Sigmoid colon (tissue), 7 donors: ENCODE data around the gene CDSN. TPM values are rescaled to one million over a fixed set of nuclear protein-coding genes. Genes with fewer than 3 reads are reported as not detected.

Source experiments
- DNase-seq: peaks from one replicate; pipeline ENCODE4 v3.0.0-alpha.2; 2019
- H3K27ac ChIP-seq, 4 donors: fragments of 200-600 bp; sonication (generic); one replicate each; pipeline ENCODE4 v1.5.1; 2016 to 2019; ENCODE audit warnings: mild to moderate bottlenecking in 1 of 4
- H3K27me3 ChIP-seq, 3 donors: fragments of 200-600 bp; sonication (generic); one replicate each; pipeline ENCODE4 v1.5.1; 2019; ENCODE audit warnings: mild to moderate bottlenecking in 1 of 3
- H3K36me3 ChIP-seq, 4 donors: fragments of 200-600 bp; sonication (generic); one replicate each; pipeline ENCODE4 v1.5.1; 2016 to 2019
- H3K4me1 ChIP-seq, 4 donors: fragments of 200-600 bp; sonication (generic); one replicate each; pipeline ENCODE4 v1.5.1; 2017 to 2019
- H3K4me3 ChIP-seq, 4 donors: fragments of 200-600 bp; sonication (generic); one replicate each; pipeline ENCODE4 v1.5.1; 2017 to 2019; ENCODE audit warnings: mild to moderate bottlenecking in 2 of 4, moderate library complexity in 1 of 4
- H3K9me3 ChIP-seq, 4 donors: fragments of 200-600 bp in 3 of 4; sonication (generic) in 3 of 4; one replicate each; pipeline versions ENCODE4 v1.5.1 to v1.6.1; 2013 to 2019
- CTCF ChIP-seq, 4 experiments: fragments of 450-650 bp in 3 of 4; fragments of 200-600 bp in 1 of 4; IDR thresholded peaks; one replicate each; pipeline ENCODE4 v1.5.1; 2016 to 2019; ENCODE audit warnings: antibody characterized with exemption in 4 of 4, mild to moderate bottlenecking in 3 of 4, moderate library complexity in 2 of 4
- EP300 ChIP-seq, 4 donors: sonication (generic); formaldehyde crosslinking; IDR thresholded peaks; one replicate each; pipeline ENCODE4 v1.6.1; 2017; ENCODE audit warnings: antibody characterized with exemption in 4 of 4
- POLR2A ChIP-seq, 2 donors: fragments of 450-650 bp; IDR thresholded peaks; one replicate each; pipeline ENCODE4 v1.6.1; 2016; ENCODE audit warnings: antibody characterized with exemption in 2 of 2, mild to moderate bottlenecking in 2 of 2, moderate library complexity in 2 of 2
- POLR2AphosphoS5 ChIP-seq, 4 donors: sonication (generic); formaldehyde crosslinking; IDR thresholded peaks; one replicate each; pipeline ENCODE4 v1.6.1; 2017; ENCODE audit warnings: antibody characterized with exemption in 4 of 4
- WGBS, 2 donors: extraction: QIAGEN DNeasy Blood & Tissue Kit; methylation state at CpG; one replicate each; pipeline ENCODE4 v1.1.7; 2013; 5-methylcytosine and 5-hydroxymethylcytosine counted together
- intact Hi-C: fragments of 100-400 bp; cut with DNase I; formaldehyde crosslinking; loops from one replicate; pipeline ENCODE4 v1.15.1; 2023
- polyA plus RNA-seq, 3 donors: library from polyadenylated mRNA; stranded (reverse); fragments of 200-250 nt; gene quantifications; one replicate each; pipeline ENCODE4 v1.2.3, GENCODE V29; 2013
- total RNA-seq, 4 donors: library from RNA; depleted of rRNA; stranded (reverse); fragments of >200 nt; gene quantifications; one replicate each; pipeline ENCODE4 v1.1.0, GENCODE V29; 2016
- donor health status: healthy with polysubstance abuse.
- donor health status: Bipolar disorder and iron deficiency.
- donor health status: healthy.

CDSN gene
- total and polyA plus RNA-seq, 7 donors = not detected

- Histone ChIP-seq H3K36me3 (no peaks in the 10 kb centered on the region), H3K27me3 (no peaks in the 10 kb centered on the region), H3K27ac (no peak overlapping the region), H3K9me3 (no peaks in the 10 kb centered on the region), H3K4me1 (peaks cover 0 to 8% (median 3%) of the 10 kb centered on the region in 4 donors), H3K4me3 (no peak overlapping the region)
- WGBS, 2 donors = 80 to 86% methylated on average over 6 of the region's 6 CpGs
- intact Hi-C loops = no loop called here
- DNase-seq = no peak
- TF ChIP-seq POLR2AphosphoS5 (IDR thresholded peaks at IDR 0.05) (no peak), CTCF (IDR thresholded peaks at IDR 0.05) (no peak), EP300 (IDR thresholded peaks at IDR 0.05) (no peak), POLR2A (IDR thresholded peaks at IDR 0.05) (no peak)
Observed at GRCh38 chr6:31132806-31133205, 12.6 kb upstream of the CDSN start.

- DNase-seq = no peak
- H3K27ac ChIP-seq = no peak overlapping the region
- no peaks in the 10 kb centered on the region for H3K9me3 ChIP-seq
- no peak overlapping the region for H3K4me3 ChIP-seq
- no peaks in the 10 kb centered on the region for H3K4me1 ChIP-seq
- intact Hi-C loops = no loop called here
- no peaks in the 10 kb centered on the region for H3K27me3 ChIP-seq
- TF ChIP-seq CTCF (IDR thresholded peaks at IDR 0.05) = no peak
- no peak for TF ChIP-seq POLR2A (IDR thresholded peaks at IDR 0.05)
- TF ChIP-seq EP300 (IDR thresholded peaks at IDR 0.05) = no peak
- TF ChIP-seq POLR2AphosphoS5 (IDR thresholded peaks at IDR 0.05) = no peak
- H3K36me3 ChIP-seq = no peaks in the 10 kb centered on the region
- 75 to 91% methylated on average over 3 of the region's 3 CpGs for WGBS, 2 donors
Observed at GRCh38 chr6:31131595-31131994, 11.3 kb upstream of the CDSN start.

- no peak for DNase-seq
- intact Hi-C loops = no loop called here
Observed at GRCh38 chr6:31130751-31131150, 10.5 kb upstream of the CDSN start.

GRCh38 chr6:31129130-31129529 lies 8.9 kb upstream of the CDSN start:
- H3K36me3 ChIP-seq = no peaks in the 10 kb centered on the region
- no peak for DNase-seq
- H3K4me1 ChIP-seq = peaks cover 0 to 14% (median 3%) of the 10 kb centered on the region in 4 donors
- H3K27ac ChIP-seq = no peak overlapping the region
- intact Hi-C loops = no loop called here
- WGBS, 2 donors = 38 to 73% methylated on average over 4 of the region's 4 CpGs
- no peaks in the 10 kb centered on the region for H3K27me3 ChIP-seq
- H3K9me3 ChIP-seq = no peaks in the 10 kb centered on the region
- H3K4me3 ChIP-seq = no peak overlapping the region
- TF ChIP-seq EP300 (IDR thresholded peaks at IDR 0.05) (no peak), CTCF (IDR thresholded peaks at IDR 0.05) (no peak), POLR2AphosphoS5 (IDR thresholded peaks at IDR 0.05) (no peak), POLR2A (IDR thresholded peaks at IDR 0.05) (no peak)

More at GRCh38 chr6:31130751-31131150, 10.5 kb upstream of the CDSN start:
- Histone ChIP-seq H3K27me3 (no peaks in the 10 kb centered on the region), H3K4me1 (peaks cover 0 to 4% (median 0%) of the 10 kb centered on the region in 4 donors), H3K27ac (no peak overlapping the region), H3K9me3 (no peaks in the 10 kb centered on the region), H3K4me3 (no peak overlapping the region), H3K36me3 (no peaks in the 10 kb centered on the region)
- WGBS, 2 donors = 95 to 96% methylated on average over 3 of the region's 3 CpGs
- no peak for TF ChIP-seq EP300 (IDR thresholded peaks at IDR 0.05)
- no peak for TF ChIP-seq CTCF (IDR thresholded peaks at IDR 0.05)
- TF ChIP-seq POLR2A (IDR thresholded peaks at IDR 0.05) = no peak
- no peak for TF ChIP-seq POLR2AphosphoS5 (IDR thresholded peaks at IDR 0.05)

GRCh38 chr6:31128093-31128676 lies 7.9 kb upstream of the CDSN start:
- DNase-seq = no peak
- WGBS, 2 donors = 3 to 10% methylated on average over 8 of the region's 8 CpGs

More at GRCh38 chr6:31128093-31128676, 7.9 kb upstream of the CDSN start:
- H3K4me3 ChIP-seq = no peak overlapping the region
- peak; percentile 45 to 92 (median 74) for TF ChIP-seq CTCF (IDR thresholded peaks at IDR 0.05)
- TF ChIP-seq POLR2AphosphoS5 (IDR thresholded peaks at IDR 0.05) = no peak
- intact Hi-C loops = no loop called here
- H3K27ac ChIP-seq = no peak overlapping the region
- H3K4me1 ChIP-seq = peaks cover 0 to 17% (median 7%) of the 10 kb centered on the region in 4 donors
- H3K36me3 ChIP-seq = no peaks in the 10 kb centered on the region
- no peaks in the 10 kb centered on the region for H3K27me3 ChIP-seq
- no peaks in the 10 kb centered on the region for H3K9me3 ChIP-seq
